Esophagus muscularis mucosa (tissue), 4 donors: ENCODE measurements around the gene ATP6AP1. TPM values are rescaled to one million over a fixed set of nuclear protein-coding genes. Genes with fewer than 3 reads are reported as not detected.
A peak's percentile ranks its signal among the peaks of the same experiment; 100 is the strongest.

Experiments used
- DNase-seq: peaks from one replicate; pipeline ENCODE4 v3.0.0-alpha.2; 2017; ENCODE audit errors: extremely low spot score
- H3K27ac ChIP-seq, 4 donors: fragments of 200-600 bp; sonication (generic); replicated peaks in 1 of 4; 1 replicate in 3 of 4; 2 replicates in 1 of 4; pipeline ENCODE4 v1.5.1; 2016 to 2019; ENCODE audit warnings: mild to moderate bottlenecking in 1 of 4
- H3K27me3 ChIP-seq, 4 donors: fragments of 200-600 bp; sonication (generic); one replicate each; pipeline versions ENCODE4 v1.5.1 to v1.6.0; 2016 to 2019
- H3K36me3 ChIP-seq, 4 donors: fragments of 200-600 bp; sonication (generic); one replicate each; pipeline ENCODE4 v1.5.1; 2016 to 2019
- H3K4me1 ChIP-seq, 4 donors: fragments of 200-600 bp; sonication (generic); one replicate each; pipeline ENCODE4 v1.5.1; 2016 to 2019
- H3K4me3 ChIP-seq, 4 donors: fragments of 200-600 bp; sonication (generic); 1 replicate in 2 of 4; 2 replicates in 2 of 4; pipeline ENCODE4 v1.5.1; 2016 to 2019; ENCODE audit warnings: mild to moderate bottlenecking in 4 of 4, moderate library complexity in 1 of 4
- H3K9me3 ChIP-seq, 4 donors: fragments of 200-600 bp; sonication (generic); 1 replicate in 3 of 4; 2 replicates in 1 of 4; pipeline ENCODE4 v1.5.1; 2016 to 2019
- EP300 ChIP-seq: sonication (generic); formaldehyde crosslinking; IDR thresholded peaks from one replicate; pipeline ENCODE4 v1.6.1; 2017; ENCODE audit warnings: antibody characterized with exemption
- POLR2A ChIP-seq: fragments of 450-650 bp; IDR thresholded peaks from one replicate; pipeline ENCODE4 v1.6.1; 2017; ENCODE audit warnings: antibody characterized with exemption, moderate library complexity, mild to moderate bottlenecking, low read depth
- POLR2AphosphoS5 ChIP-seq, 2 donors: sonication (generic); formaldehyde crosslinking; IDR thresholded peaks; one replicate each; pipeline ENCODE4 v1.6.1; 2017; ENCODE audit warnings: antibody characterized with exemption in 2 of 2
- WGBS: methylation state at CpG from one replicate; pipeline ENCODE4 v1.1.5; 2018; 5-methylcytosine and 5-hydroxymethylcytosine counted together
- intact Hi-C: fragments of 100-400 bp; cut with DNase I; formaldehyde crosslinking; loops from one replicate; pipeline ENCODE4 v1.15.1; 2023
- total RNA-seq, 4 donors: library from RNA; depleted of rRNA; stranded (reverse); fragments of >200 nt; gene quantifications; one replicate each; pipeline versions ENCODE4 v1.1.0 to v1.2.1, GENCODE V29; 2016
- TF ChIP-seq, protein P1 (sequence below), 3 experiments: fragments of 200-600 bp in 2 of 3; fragments of 450-650 bp in 1 of 3; sonication (generic) in 2 of 3; IDR thresholded peaks; one replicate each; pipeline ENCODE4 v1.5.1; 2017 to 2019; ENCODE audit warnings: antibody characterized with exemption in 3 of 3, mild to moderate bottlenecking in 2 of 3, moderate library complexity in 1 of 3

ATP6AP1 gene
- total RNA-seq, 4 donors from 2014 or later, result 27.4 to 67.2 (median 34.7) TPM

DNA sequence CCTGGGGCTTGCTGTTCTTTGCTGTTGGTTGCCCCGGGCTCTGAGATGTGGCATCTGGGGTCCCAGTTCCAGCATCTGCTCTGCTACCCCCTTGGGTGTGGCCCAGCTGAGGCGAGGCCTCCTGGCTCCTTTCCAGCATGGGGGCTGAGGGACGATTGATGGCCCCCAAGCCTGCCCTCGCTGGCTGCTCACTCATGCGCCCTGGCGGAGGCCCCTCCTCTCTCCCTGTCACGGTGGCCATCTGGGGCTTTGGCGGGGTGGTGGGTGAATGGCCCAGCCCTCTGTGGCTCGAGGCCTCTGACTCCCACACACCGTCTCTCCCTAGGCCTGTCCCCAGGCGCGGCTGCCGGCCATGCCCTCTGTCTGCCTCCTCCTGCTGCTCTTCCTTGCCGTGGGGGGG is 31.4 kb downstream of the ATP6AP1 start:
- H3K27ac ChIP-seq, result peak overlapping the region in 1 of 4 donors; percentile 75
- peak overlapping the region; percentile 59 to 72 (median 63) for H3K4me3 ChIP-seq
- H3K4me1 ChIP-seq, result peaks cover 0 to 21% (median 17%) of the 10 kb centered on the region in 4 donors
- H3K27me3 ChIP-seq, result no peaks in the 10 kb centered on the region
- intact Hi-C loops, result no loop called here
- TF ChIP-seq POLR2A, result no peak
- TF ChIP-seq, protein P1, sequence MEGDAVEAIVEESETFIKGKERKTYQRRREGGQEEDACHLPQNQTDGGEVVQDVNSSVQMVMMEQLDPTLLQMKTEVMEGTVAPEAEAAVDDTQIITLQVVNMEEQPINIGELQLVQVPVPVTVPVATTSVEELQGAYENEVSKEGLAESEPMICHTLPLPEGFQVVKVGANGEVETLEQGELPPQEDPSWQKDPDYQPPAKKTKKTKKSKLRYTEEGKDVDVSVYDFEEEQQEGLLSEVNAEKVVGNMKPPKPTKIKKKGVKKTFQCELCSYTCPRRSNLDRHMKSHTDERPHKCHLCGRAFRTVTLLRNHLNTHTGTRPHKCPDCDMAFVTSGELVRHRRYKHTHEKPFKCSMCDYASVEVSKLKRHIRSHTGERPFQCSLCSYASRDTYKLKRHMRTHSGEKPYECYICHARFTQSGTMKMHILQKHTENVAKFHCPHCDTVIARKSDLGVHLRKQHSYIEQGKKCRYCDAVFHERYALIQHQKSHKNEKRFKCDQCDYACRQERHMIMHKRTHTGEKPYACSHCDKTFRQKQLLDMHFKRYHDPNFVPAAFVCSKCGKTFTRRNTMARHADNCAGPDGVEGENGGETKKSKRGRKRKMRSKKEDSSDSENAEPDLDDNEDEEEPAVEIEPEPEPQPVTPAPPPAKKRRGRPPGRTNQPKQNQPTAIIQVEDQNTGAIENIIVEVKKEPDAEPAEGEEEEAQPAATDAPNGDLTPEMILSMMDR (IDR thresholded peaks at IDR 0.05), result no peak
- no peak for TF ChIP-seq POLR2AphosphoS5 (IDR thresholded peaks at IDR 0.05)
- no peak for TF ChIP-seq EP300
- no peaks in the 10 kb centered on the region for H3K9me3 ChIP-seq
- 74% methylated on average over 10 of the region's 14 CpGs for WGBS
- DNase-seq, result no peak
- peaks cover 0 to 29% (median 12%) of the 10 kb centered on the region in 4 donors for H3K36me3 ChIP-seq

DNA sequence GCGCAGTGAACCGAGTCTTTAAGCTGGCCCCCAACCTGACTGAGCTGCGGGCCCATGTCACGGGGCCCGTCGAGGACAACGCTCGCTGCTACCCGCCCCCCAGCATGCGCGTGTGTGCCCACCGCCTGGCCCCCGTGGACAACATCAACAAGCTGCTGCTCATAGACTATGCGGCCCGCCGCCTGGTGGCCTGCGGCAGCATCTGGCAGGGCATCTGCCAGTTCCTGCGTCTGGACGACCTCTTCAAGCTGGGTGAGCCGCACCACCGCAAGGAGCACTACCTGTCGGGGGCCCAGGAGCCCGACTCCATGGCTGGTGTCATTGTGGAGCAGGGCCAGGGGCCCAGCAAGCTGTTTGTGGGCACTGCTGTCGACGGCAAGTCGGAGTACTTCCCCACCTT is 31.8 kb downstream of the ATP6AP1 start:
- Histone ChIP-seq H3K27ac (no peak overlapping the region), H3K9me3 (no peaks in the 10 kb centered on the region), H3K27me3 (no peaks in the 10 kb centered on the region), H3K4me3 (no peak overlapping the region), H3K36me3 (peaks cover 0 to 33% (median 15%) of the 10 kb centered on the region in 4 donors), H3K4me1 (peaks cover 0 to 21% (median 17%) of the 10 kb centered on the region in 4 donors)
- TF ChIP-seq, protein P1 (IDR thresholded peaks at IDR 0.05), result no peak
- TF ChIP-seq EP300 (no peak), POLR2A (no peak), POLR2AphosphoS5 (IDR thresholded peaks at IDR 0.05) (no peak)
- 85% methylated on average over 8 of the region's 26 CpGs for WGBS
- DNase-seq, result no peak
- intact Hi-C loops, result no loop called here

DNA sequence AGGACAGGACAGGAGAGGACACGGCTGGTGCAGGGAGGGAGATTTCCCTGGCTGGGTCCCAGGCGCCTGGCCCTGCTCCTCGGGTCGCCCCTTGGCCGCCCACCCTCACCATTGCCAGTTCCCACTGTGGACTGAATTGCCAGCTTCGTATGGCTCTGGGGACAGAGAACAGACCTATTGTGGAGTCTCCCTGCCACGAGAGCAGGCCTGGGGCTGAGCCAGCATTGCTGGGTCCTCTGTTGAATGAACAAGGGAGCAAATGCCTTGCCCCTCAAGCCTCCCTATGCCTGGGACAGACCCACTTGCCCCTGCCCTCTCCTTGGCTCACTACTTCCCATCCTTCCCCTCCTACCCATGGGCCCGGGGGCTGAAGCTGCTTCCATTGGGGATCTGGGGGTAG is 33.9 kb downstream of the ATP6AP1 start:
- Histone ChIP-seq H3K36me3 (peaks cover 0 to 53% (median 33%) of the 10 kb centered on the region in 4 donors), H3K27ac (no peak overlapping the region), H3K9me3 (no peaks in the 10 kb centered on the region), H3K27me3 (no peaks in the 10 kb centered on the region), H3K4me1 (peaks cover 0 to 21% (median 17%) of the 10 kb centered on the region in 4 donors), H3K4me3 (no peak overlapping the region)
- intact Hi-C loops, result no loop called here
- TF ChIP-seq EP300 (no peak), POLR2A (no peak), POLR2AphosphoS5 (IDR thresholded peaks at IDR 0.05) (no peak)
- TF ChIP-seq, protein P1 (IDR thresholded peaks at IDR 0.05), result no peak
- DNase-seq, result no peak
- WGBS, result 40% methylated on average over 1 of the region's 8 CpGs

DNA sequence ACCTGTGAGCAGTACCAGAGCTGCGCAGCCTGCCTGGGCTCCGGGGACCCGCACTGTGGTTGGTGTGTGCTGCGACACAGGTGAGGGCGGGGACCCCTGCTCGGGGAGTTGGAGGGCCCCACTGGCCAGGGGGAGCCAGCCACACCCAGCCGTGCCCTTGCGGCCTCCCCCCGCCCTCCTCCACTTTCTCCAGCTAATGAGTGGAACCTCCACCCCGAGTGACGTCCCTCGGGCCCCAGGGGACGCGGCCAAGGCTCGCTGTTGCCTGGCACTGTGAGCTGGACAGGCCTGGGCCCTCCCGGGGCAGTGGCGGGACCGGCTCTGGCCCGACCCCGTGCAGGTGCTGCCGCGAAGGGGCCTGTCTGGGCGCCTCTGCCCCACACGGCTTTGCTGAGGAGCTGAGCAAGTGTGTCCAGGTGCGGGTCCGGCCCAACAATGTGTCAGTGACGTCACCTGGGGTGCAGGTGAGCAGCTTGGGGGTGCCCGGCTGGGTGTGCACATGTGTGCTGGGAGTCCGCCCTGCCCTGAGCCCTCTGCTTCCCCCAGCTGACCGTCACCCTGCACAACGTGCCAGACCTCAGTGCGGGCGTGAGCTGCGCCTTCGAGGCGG is 35.2 kb downstream of the ATP6AP1 start:
- H3K9me3 ChIP-seq, result no peaks in the 10 kb centered on the region
- no peak overlapping the region for H3K4me3 ChIP-seq
- H3K27ac ChIP-seq, result no peak overlapping the region
- intact Hi-C loops, result no loop called here
- 90% methylated on average over 7 of the region's 36 CpGs for WGBS
- TF ChIP-seq POLR2A (no peak), EP300 (no peak), POLR2AphosphoS5 (IDR thresholded peaks at IDR 0.05) (no peak)
- TF ChIP-seq, protein P1 (IDR thresholded peaks at IDR 0.05), result no peak
- no peaks in the 10 kb centered on the region for H3K27me3 ChIP-seq
- peaks cover 0 to 18% (median 15%) of the 10 kb centered on the region in 4 donors for H3K4me1 ChIP-seq
- peaks cover 0 to 66% (median 45%) of the 10 kb centered on the region in 4 donors for H3K36me3 ChIP-seq
- no peak for DNase-seq
